Kidney (tissue), 14 donors: ENCODE data around the gene RAB13. TPM values are rescaled to one million over a fixed set of nuclear protein-coding genes. Genes with fewer than 3 reads are reported as not detected.

ENCODE experiments used
- DNase-seq, 5 donors: peaks; one replicate each; pipeline ENCODE4 v3.0.0-alpha.2; 2013 to 2020
- FAIRE-seq: peaks from 2 replicates; lab custom pipeline; 2012; peaks lifted over from hg19 to GRCh38; lab: Jason Lieb, UNC
- H3K27ac ChIP-seq, 2 donors: one replicate each; pipeline ENCODE4 v1.7.0; 2013; ENCODE audit warnings: low read depth in 2 of 2, low read length in 2 of 2, inconsistent platforms in 1 of 2
- H3K27me3 ChIP-seq: one replicate; pipeline ENCODE4 v1.7.1; 2013; ENCODE audit warnings: low read length, inconsistent platforms; ENCODE audit not compliant: control insufficient read depth, insufficient read depth
- H3K36me3 ChIP-seq, 3 donors: one replicate each; pipeline versions ENCODE4 v1.7.0 to v1.7.1; 2013; ENCODE audit warnings: low read length in 3 of 3, control low read depth in 1 of 3, inconsistent platforms in 1 of 3; ENCODE audit not compliant: insufficient read depth in 3 of 3, control insufficient read depth in 2 of 3
- H3K4me1 ChIP-seq, 3 donors: one replicate each; pipeline versions ENCODE4 v1.7.0 to v1.7.1; 2013; ENCODE audit warnings: low read length in 3 of 3, inconsistent platforms in 1 of 3, low read depth in 1 of 3; ENCODE audit not compliant: control insufficient read depth in 2 of 3, insufficient read depth in 2 of 3
- H3K4me3 ChIP-seq, 3 donors: one replicate each; pipeline versions ENCODE4 v1.7.0 to v1.8.1; 2013; ENCODE audit warnings: low read length in 3 of 3, control low read depth in 1 of 3, inconsistent platforms in 1 of 3
- H3K9ac ChIP-seq, 3 donors: one replicate each; pipeline versions ENCODE4 v1.7.0 to v1.7.1; 2013; ENCODE audit warnings: low read length in 3 of 3, control low read depth in 1 of 3, inconsistent platforms in 1 of 3
- H3K9me3 ChIP-seq, 3 donors: one replicate each; pipeline versions ENCODE4 v1.7.0 to v1.7.1; 2013; ENCODE audit warnings: low read length in 3 of 3, control low read depth in 1 of 3, inconsistent platforms in 1 of 3; ENCODE audit not compliant: control insufficient read depth in 2 of 3, insufficient read depth in 1 of 3
- CTCF ChIP-seq: IDR thresholded peaks from 3 replicates; pipeline ENCODE4 v1.5.1; 2012; ENCODE audit warnings: mild to moderate bottlenecking, moderate library complexity, borderline replicate concordance; ENCODE audit not compliant: insufficient read depth; ENCODE audit errors: extremely low read depth
- intact Hi-C: fragments of 100-400 bp; cut with DNase I; formaldehyde crosslinking; loops from one replicate; pipeline ENCODE4 v1.11.1; 2022
- polyA plus RNA-seq: library from polyadenylated mRNA; stranded (reverse); fragments of 350-450 nt; fragmentation: Illumina TruSeq; extraction: RNeasy Lipid Tissue Mini Kit (QIAGEN cat#74804); gene quantifications from one replicate; pipeline ENCODE4 v1.2.3, GENCODE V29; 2014; ENCODE audit warnings: low read depth, low replicate concordance; ENCODE audit not compliant: insufficient read depth
- total RNA-seq: library from RNA; stranded (reverse); fragmentation: NEBNext Ultra II Directional; extraction: Animal tissue kit (Norgen Biotek cat#: 25700); gene quantifications from one replicate; pipeline ENCODE4 v1.2.1, GENCODE V29; 2021
- donor health status: control.
- donor health status: control.
- donor health status: control.
- donor health status: control.
- donor health status: control.
- donor health status: DM: yes; HTN: yes; CAD: no.
- donor health status: Normal renal cell carcinoma (clear cell type).

The RAB13 gene
- total and polyA plus RNA-seq, 2 donors from 2014 or later: 142 to 226 TPM

- Histone ChIP-seq H3K9me3 (no peaks in the 10 kb centered on the region), H3K4me3 (no peak overlapping the region), H3K27me3 (no peaks in the 10 kb centered on the region), H3K9ac (no peak overlapping the region), H3K27ac (no peak overlapping the region), H3K4me1 (peaks cover 0 to 16% (median 3%) of the 10 kb centered on the region in 3 donors), H3K36me3 (peaks cover 6 to 26% (median 11%) of the 10 kb centered on the region in 3 donors)
- no peak for TF ChIP-seq CTCF
- intact Hi-C loops: no loop called here
- DNase-seq (peak in 2 of 5 donors; percentile 27 to 69), FAIRE-seq (no peak)
Observed at GRCh38 chr1:153941826-153942725, 44.1 kb downstream of the RAB13 start.

- DNase-seq: peak in 1 of 5 donors; percentile 68
- Histone ChIP-seq H3K4me3 (no peak overlapping the region), H3K27ac (no peak overlapping the region), H3K36me3 (peaks cover 6 to 38% (median 23%) of the 10 kb centered on the region in 3 donors), H3K4me1 (peaks cover 0 to 13% (median 3%) of the 10 kb centered on the region in 3 donors), H3K9ac (no peak overlapping the region), H3K9me3 (no peaks in the 10 kb centered on the region), H3K27me3 (no peaks in the 10 kb centered on the region)
- intact Hi-C loops: no loop called here
- FAIRE-seq: no peak
- no peak for TF ChIP-seq CTCF
Observed at GRCh38 chr1:153940756-153941155, 45.4 kb downstream of the RAB13 start.

- Histone ChIP-seq H3K9me3 (no peaks in the 10 kb centered on the region), H3K9ac (no peak overlapping the region), H3K4me3 (no peak overlapping the region), H3K36me3 (peaks cover 6 to 45% (median 27%) of the 10 kb centered on the region in 3 donors), H3K27ac (no peak overlapping the region), H3K4me1 (peaks cover 0 to 3% (median 3%) of the 10 kb centered on the region in 3 donors), H3K27me3 (no peaks in the 10 kb centered on the region)
- DNase-seq (peak in 1 of 5 donors; percentile 24), FAIRE-seq (no peak)
- TF ChIP-seq CTCF: no peak
- intact Hi-C loops: no loop called here
Observed at GRCh38 chr1:153939476-153939875, 46.7 kb downstream of the RAB13 start.
